PC-3 (cell line): ENCODE data around the gene IQGAP1.

Experiments used
- EZH2 ChIP-seq: fragments of 300-600 bp; sonication (generic); IDR thresholded peaks from one replicate; pipeline ENCODE4 v1.6.1; 2017; ENCODE audit warnings: antibody characterized with exemption, mild to moderate bottlenecking, low read length; ENCODE audit not compliant: unreplicated experiment
- EZH2phosphoT487 ChIP-seq: fragments of 300-600 bp; sonication (generic); IDR thresholded peaks from 2 replicates; pipeline ENCODE4 v1.6.1; 2018; ENCODE audit warnings: mild to moderate bottlenecking, antibody characterized with exemption, low read length, borderline replicate concordance
- TF ChIP-seq, protein P1 (sequence below): fragments of 300-600 bp; sonication (generic); conservative IDR thresholded peaks from 2 replicates; pipeline ENCODE4 v1.5.1; 2017; ENCODE audit warnings: antibody characterized with exemption, low read depth, mild to moderate bottlenecking, low read length

DNA sequence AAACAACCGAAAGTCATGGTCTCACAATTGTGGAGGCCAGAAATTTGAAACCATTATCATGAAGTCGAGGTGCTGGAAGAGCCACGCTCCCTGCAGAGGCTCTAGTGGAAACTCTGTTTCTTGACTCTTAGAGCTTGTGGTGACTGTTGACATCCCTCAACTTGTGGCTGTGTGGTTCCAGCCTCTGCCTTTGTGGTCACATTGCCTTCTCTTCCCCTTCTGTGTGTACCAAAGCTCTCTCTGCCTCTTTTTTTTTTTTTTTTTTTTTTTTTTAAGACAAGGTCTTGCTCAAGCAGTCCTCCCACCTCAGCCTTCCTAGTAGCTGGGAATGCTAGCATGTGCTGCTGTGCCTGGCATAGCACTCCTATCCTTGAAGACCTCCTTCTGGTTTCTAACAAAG, 93.0 kb downstream of the IQGAP1 start:
- TF ChIP-seq, protein P1, sequence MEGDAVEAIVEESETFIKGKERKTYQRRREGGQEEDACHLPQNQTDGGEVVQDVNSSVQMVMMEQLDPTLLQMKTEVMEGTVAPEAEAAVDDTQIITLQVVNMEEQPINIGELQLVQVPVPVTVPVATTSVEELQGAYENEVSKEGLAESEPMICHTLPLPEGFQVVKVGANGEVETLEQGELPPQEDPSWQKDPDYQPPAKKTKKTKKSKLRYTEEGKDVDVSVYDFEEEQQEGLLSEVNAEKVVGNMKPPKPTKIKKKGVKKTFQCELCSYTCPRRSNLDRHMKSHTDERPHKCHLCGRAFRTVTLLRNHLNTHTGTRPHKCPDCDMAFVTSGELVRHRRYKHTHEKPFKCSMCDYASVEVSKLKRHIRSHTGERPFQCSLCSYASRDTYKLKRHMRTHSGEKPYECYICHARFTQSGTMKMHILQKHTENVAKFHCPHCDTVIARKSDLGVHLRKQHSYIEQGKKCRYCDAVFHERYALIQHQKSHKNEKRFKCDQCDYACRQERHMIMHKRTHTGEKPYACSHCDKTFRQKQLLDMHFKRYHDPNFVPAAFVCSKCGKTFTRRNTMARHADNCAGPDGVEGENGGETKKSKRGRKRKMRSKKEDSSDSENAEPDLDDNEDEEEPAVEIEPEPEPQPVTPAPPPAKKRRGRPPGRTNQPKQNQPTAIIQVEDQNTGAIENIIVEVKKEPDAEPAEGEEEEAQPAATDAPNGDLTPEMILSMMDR = no peak
- TF ChIP-seq EZH2 (no peak), EZH2phosphoT487 (no peak)
